HepG2 (cell line): ENCODE data around the gene GLOD4. TPM values are rescaled to one million over a fixed set of nuclear protein-coding genes. Genes with fewer than 3 reads are reported as not detected.

ENCODE experiments used
- ATAC-seq: fragments of 200-7000 bp; cut with Tn5 transposase; 3 replicates; pipeline ENCODE4 v1.9.1; 2020; ENCODE audit warnings: mild to moderate bottlenecking, moderate library complexity
- BruUV-seq: library from RNA; stranded (reverse); fragments of 400-500 nt; replicated peaks from 2 replicates; lab custom pipeline; 2021; lab: Mats Ljungman, UMichigan
- CTCF ChIA-PET: fragments of 300-600 bp; formaldehyde crosslinking; extraction: SDS; loops from one replicate; lab custom pipeline; 2021; ENCODE audit warnings: low total read pairs, inconsistent platforms, low intra/inter-chr PET ratio; lab: Yijun Ruan, JAX
- POLR2A ChIA-PET: fragments of 350-600 bp; sonication (Branson Sonifier 250); formaldehyde crosslinking; loops from one replicate; lab custom pipeline; 2020; ENCODE audit warnings: antibody characterized with exemption, inconsistent platforms; lab: Yijun Ruan, JAX
- DNase-seq: peaks from one replicate; pipeline ENCODE4 v3.0.0-alpha.2; 2015; ENCODE audit warnings: low spot score
- FAIRE-seq: peaks from 3 replicates; lab custom pipeline; 2011; peaks lifted over from hg19 to GRCh38; lab: Jason Lieb, UNC
- H2AFZ ChIP-seq: one replicate; pipeline ENCODE4 v1.6.1; 2011; ENCODE audit warnings: low read length, inconsistent platforms
- H3K27ac ChIP-seq: fragments of 300-600 bp; 3 replicates; pipeline ENCODE4 v1.8.0; 2011; ENCODE audit warnings: mixed run types, mild to moderate bottlenecking, mixed read lengths, low read length, inconsistent platforms; ENCODE audit not compliant: insufficient read depth; ENCODE audit errors: extremely low read length
- H3K27me3 ChIP-seq, 2 experiments: fragments of 200-600 bp in 1 of 2; 2 replicates in 1 of 2; 3 replicates in 1 of 2; pipeline versions ENCODE4 v1.6.0 to v1.8.0; 2011; ENCODE audit warnings: low read length in 2 of 2, mild to moderate bottlenecking in 2 of 2, moderate library complexity in 2 of 2, inconsistent platforms in 1 of 2; ENCODE audit not compliant: insufficient read depth in 2 of 2, control insufficient read depth in 1 of 2
- H3K36me3 ChIP-seq, 2 experiments: fragments of 200-600 bp in 1 of 2; replicated peaks in 1 of 2; 2 replicates in 1 of 2; 3 replicates in 1 of 2; pipeline versions ENCODE4 v1.5.1 to v1.8.0; 2011; ENCODE audit warnings: low read length in 2 of 2, inconsistent platforms in 1 of 2; ENCODE audit not compliant: insufficient read depth in 2 of 2, control insufficient read depth in 1 of 2
- H3K4me1 ChIP-seq: 2 replicates; pipeline ENCODE4 v1.5.1; 2012; ENCODE audit warnings: low read length, inconsistent platforms; ENCODE audit not compliant: insufficient read depth
- H3K4me2 ChIP-seq: 2 replicates; pipeline ENCODE4 v1.6.0; 2011; ENCODE audit warnings: low read depth, low read length, inconsistent platforms
- H3K4me3 ChIP-seq, 3 experiments: fragments of 200-600 bp in 1 of 3; sonication (generic), shearing (Covaris generic) in 1 of 3; replicated peaks in 1 of 3; 2 replicates each; pipeline ENCODE4 v1.5.1; 2011 to 2016; ENCODE audit warnings: low read length in 3 of 3, inconsistent platforms in 2 of 3, low read depth in 2 of 3, mild to moderate bottlenecking in 2 of 3, control low read depth in 1 of 3, mixed read lengths in 1 of 3; ENCODE audit not compliant: insufficient read depth in 1 of 3
- H3K79me2 ChIP-seq: one replicate; pipeline ENCODE4 v1.6.1; 2011; ENCODE audit warnings: low read length, inconsistent platforms; ENCODE audit not compliant: insufficient read depth
- H3K9ac ChIP-seq: 2 replicates; pipeline ENCODE4 v1.6.0; 2011; ENCODE audit warnings: mild to moderate bottlenecking, low read depth, low read length, inconsistent platforms; ENCODE audit not compliant: insufficient read depth
- H3K9me3 ChIP-seq: 2 replicates; pipeline ENCODE4 v1.5.1; 2012; ENCODE audit warnings: mild to moderate bottlenecking, low read length
- H4K20me1 ChIP-seq: 2 replicates; pipeline ENCODE4 v1.6.0; 2011; ENCODE audit warnings: inconsistent platforms, mild to moderate bottlenecking, low read length, moderate library complexity; ENCODE audit not compliant: insufficient read depth
- MAFF ChIP-seq: IDR thresholded peaks from 2 replicates; pipeline ENCODE4 v1.6.1; 2011; ENCODE audit warnings: low read depth, low read length, improper control_type of control experiment
- NR1H2 ChIP-seq: sonication (generic); formaldehyde crosslinking; IDR thresholded peaks from 2 replicates; pipeline ENCODE4 v1.8.1; 2022; ENCODE audit warnings: low read depth, missing genetic modification reagents, borderline replicate concordance
- ZBTB2 ChIP-seq: sonication (generic); formaldehyde crosslinking; IDR thresholded peaks from 2 replicates; pipeline ENCODE4 v1.8.0; 2022; ENCODE audit warnings: low read depth, missing genetic modification reagents
- ZBTB33 ChIP-seq: sonication (generic); formaldehyde crosslinking; IDR thresholded peaks from 2 replicates; pipeline ENCODE4 v1.4.0; 2020; ENCODE audit warnings: missing genetic modification reagents
- ZBTB37 ChIP-seq: sonication (generic); formaldehyde crosslinking; IDR thresholded peaks from 2 replicates; pipeline ENCODE4 v1.4.0; 2020; ENCODE audit warnings: mild to moderate bottlenecking, missing genetic modification reagents
- ZBTB40 ChIP-seq, 2 experiments: fragments of 450-650 bp in 1 of 2; sonication (generic) in 1 of 2; formaldehyde crosslinking in 1 of 2; IDR thresholded peaks; 2 replicates each; pipeline versions ENCODE4 v1.6.1 to v1.8.0; 2016 to 2022; ENCODE audit warnings: antibody characterized with exemption in 1 of 2, mild to moderate bottlenecking in 1 of 2, missing genetic modification reagents in 1 of 2
- ZNF468 ChIP-seq: sonication (generic); formaldehyde crosslinking; IDR thresholded peaks from 2 replicates; pipeline ENCODE4 v1.8.0; 2022; ENCODE audit warnings: mild to moderate bottlenecking, moderate library complexity, missing genetic modification reagents
- WGBS: methylation state at CpG from one replicate; pipeline ENCODE4 v1.1.6; 2017; ENCODE audit warnings: low lambda C conversion rate; 5-methylcytosine and 5-hydroxymethylcytosine counted together
- in situ Hi-C: cut with HindIII; loops from 2 replicates; pipeline ENCODE4 v1.10.0; 2017; ENCODE audit warnings: low pct_unique_long_range_greater_than_20kb; ENCODE audit not compliant: extremely low pct_ligation_motif_present
- intact Hi-C: fragments of 100-400 bp; cut with micrococcal nuclease; formaldehyde crosslinking; loops from one replicate; pipeline ENCODE4 v1.10.0; 2022; ENCODE audit not compliant: unreplicated experiment
- polyA plus RNA-seq, 8 experiments: library from polyadenylated mRNA; depleted of rRNA in 3 of 8; stranded (reverse) in 7 of 8; unstranded in 1 of 8; fragments of >200 nt; fragmentation: Illumina TruSeq in 4 of 8; extraction: Trizol in 4 of 8; gene quantifications; 2 replicates each; pipeline versions ENCODE4 v1.2.1 to v1.2.3, GENCODE V29; 2011 to 2016; ENCODE audit warnings: low read depth in 4 of 8, missing spikeins in 1 of 8, mixed read lengths in 1 of 8; ENCODE audit not compliant: insufficient read depth in 1 of 8
- total RNA-seq, 5 experiments: library from RNA; depleted of rRNA; stranded (reverse); fragments of >200 nt; fragmentation: Illumina TruSeq; extraction: Trizol; gene quantifications; 2 replicates each; pipeline ENCODE4 v1.2.3, GENCODE V29; 2016; ENCODE audit warnings: low read depth in 1 of 5

Gene GLOD4
- total and polyA plus RNA-seq, 2 of the 13 experiments (the other 11 are each of a cell fraction or from before 2014, with no cell fraction given): 53.7 to 87.8 TPM

- peaks cover 4 to 22% of the 10 kb centered on the region in 2 experiments; a peak in 3 of 5 replicates for H3K36me3 ChIP-seq
- TF ChIP-seq ZNF468 (CRISPR knock-in tag) (no peak), ZBTB33 (CRISPR knock-in tag) (peak; percentile 69), ZBTB2 (CRISPR knock-in tag) (no peak), NR1H2 (CRISPR knock-in tag) (no peak), ZBTB37 (CRISPR knock-in tag) (no peak), MAFF (no peak), ZBTB40 (IDR thresholded peaks at IDR 0.05) (no peak), ZBTB40 (CRISPR knock-in tag; IDR thresholded peaks at IDR 0.05) (no peak)
Measured at GRCh38 chr17:794876-795275, 12.8 kb upstream of the GLOD4 start.

More at GRCh38 chr17:794876-795275, 12.8 kb upstream of the GLOD4 start:
- no peak overlapping the region for H2AFZ ChIP-seq
- H3K4me2 ChIP-seq: no peak overlapping the region
- in situ Hi-C loops: no loop called here
- WGBS: 60% methylated on average over 18 of the region's 18 CpGs
- H3K79me2 ChIP-seq: no peaks in the 10 kb centered on the region
- no peaks in the 10 kb centered on the region for H3K9me3 ChIP-seq
- intact Hi-C loops: loop anchor here (2.0 to 5.0 kb wide), 2 partner anchors 186 to 202 kb away; partner anchors contain the start of gene TIMM22
- H3K27ac ChIP-seq: no peak overlapping the region
- no peaks in the 10 kb centered on the region for H3K4me1 ChIP-seq
- ChIA-PET POLR2A (interaction anchor here (1.0 kb wide), 1 partner anchor 185 kb away, joined by 3 read pairs; the partner anchor contains the start of gene NXN), CTCF (interaction anchor here (1.5 to 2.1 kb wide), 2 partner anchors 186 to 201 kb away, joined by 10 to 12 read pairs; partner anchors contain the start of gene TIMM22)
- H4K20me1 ChIP-seq: no peaks in the 10 kb centered on the region
- TSS peak; percentile 9 for BruUV-seq
- FAIRE-seq (peak; percentile 39), ATAC-seq (peak; percentile 67), DNase-seq (peak; percentile 24)
- no peaks in the 10 kb centered on the region for H3K27me3 ChIP-seq
- no peak overlapping the region for H3K9ac ChIP-seq
- no peak overlapping the region for H3K4me3 ChIP-seq
